GM21576 (cell line): ENCODE data around the gene SRP9.
A peak's percentile ranks its signal among the peaks of the same experiment; 100 is the strongest.
"Not testable (repeated sequence)": the region's sequence is repeated elsewhere in the genome, so short reads cannot be mapped to it uniquely, and the experiment has no call there.

Source experiments
- ATAC-seq: cut with Tn5 transposase; IDR thresholded peaks from one replicate; pipeline ENCODE4 v1.9.1; 2021; ENCODE audit warnings: mild to moderate bottlenecking, moderate library complexity; ENCODE audit not compliant: unreplicated experiment

The SRP9 gene

GRCh38 chr1:225755671-225756319 is 21.8 kb upstream of the SRP9 start:
- ATAC-seq = no peak

- no peak for ATAC-seq
Observed at GRCh38 chr1:225757927-225758656, 19.5 kb upstream of the SRP9 start.

GRCh38 chr1:225759972-225760371 is 17.7 kb upstream of the SRP9 start:
- not testable (repeated sequence) for ATAC-seq

GRCh38 chr1:225760531-225760930 is 17.1 kb upstream of the SRP9 start:
- no peak for ATAC-seq

- ATAC-seq = not testable (repeated sequence)
Observed at GRCh38 chr1:225761395-225761794, 16.2 kb upstream of the SRP9 start.

- ATAC-seq = no peak
Observed at GRCh38 chr1:225762002-225762441, 15.6 kb upstream of the SRP9 start.

GRCh38 chr1:225762444-225762843 is 15.2 kb upstream of the SRP9 start:
- ATAC-seq = no peak

- ATAC-seq = no peak
Observed at GRCh38 chr1:225763716-225764548, 13.7 kb upstream of the SRP9 start.

GRCh38 chr1:225765982-225766674 is 11.5 kb upstream of the SRP9 start:
- no peak for ATAC-seq

- ATAC-seq = no peak
Observed at GRCh38 chr1:225766967-225767633, 10.5 kb upstream of the SRP9 start.

GRCh38 chr1:225767634-225768540 is 9.7 kb upstream of the SRP9 start:
- no peak for ATAC-seq

GRCh38 chr1:225768662-225769426 is 8.8 kb upstream of the SRP9 start:
- no peak for ATAC-seq

GRCh38 chr1:225769687-225770086 is 7.9 kb upstream of the SRP9 start:
- no peak for ATAC-seq

- no peak for ATAC-seq
Observed at GRCh38 chr1:225770561-225771248, 6.9 kb upstream of the SRP9 start.

GRCh38 chr1:225771661-225772322 is 5.8 kb upstream of the SRP9 start:
- ATAC-seq = no peak

GRCh38 chr1:225772323-225772768 is 5.3 kb upstream of the SRP9 start:
- peak; percentile 50 for ATAC-seq

- no peak for ATAC-seq
Observed at GRCh38 chr1:225772848-225773247, 4.8 kb upstream of the SRP9 start.
